Measurements from ENCODE around the gene COG4. TPM values are rescaled to one million over a fixed set of nuclear protein-coding genes. Genes with fewer than 3 reads are reported as not detected.
A peak's percentile ranks its signal among the peaks of the same experiment; 100 is the strongest.

COG4 gene
- total and polyA plus RNA-seq, 2 experiments from 2014 or later: 28.8 to 38.1 TPM

- Histone ChIP-seq H3K9me2 (ENCODE audit: insufficient read depth) (no peaks in the 10 kb centered on the region), H3K79me2 (replicated peaks; ENCODE audit: insufficient read depth) (peaks cover 67% of the 10 kb centered on the region), H3K4me3 (peak within 1 kb of the TSS; percentile 85), H2AFZ (peak within 1 kb of the TSS; percentile 14; the same call in 1 of the 2 replicates), H3F3A (replicated peaks; ENCODE audit: low read depth) (peaks cover 19% of the 10 kb centered on the region), H3K4me2 (peak within 1 kb of the TSS; percentile 94), H4K20me1 (replicated peaks; ENCODE audit: insufficient read depth) (peaks cover 34% of the 10 kb centered on the region), H3K27me3 (ENCODE audit: insufficient read depth) (no peaks in the 10 kb centered on the region), H3K36me3 (ENCODE audit: insufficient read depth) (peaks cover 21% of the 10 kb centered on the region), H3K27ac (ENCODE audit: low read depth) (peak within 1 kb of the TSS; percentile 86), H3K4me1 (ENCODE audit: insufficient read depth) (peaks cover 19% of the 10 kb centered on the region)
- TF ChIP-seq ZNF331 (CRISPR knock-in tag; IDR thresholded peaks at IDR 0.05; ENCODE audit: low read depth) (no peak), EZH2phosphoT487 (IDR thresholded peaks at IDR 0.05; ENCODE audit: unreplicated experiment) (no peak), POLR2AphosphoS5 (IDR thresholded peaks at IDR 0.05; ENCODE audit: low read depth) (peak; percentile 88), CREB1 (CRISPR knock-in tag; IDR thresholded peaks at IDR 0.05; ENCODE audit: low read depth) (no peak)
- Mint-ChIP-seq H3K27ac (peak within 1 kb of the TSS; percentile 99), H3K4me3 (peak within 1 kb of the TSS; percentile 99), H3K36me3 (ENCODE audit: low read depth) (peaks cover 52% of the 10 kb centered on the region), H3K9me3 (no peaks in the 10 kb centered on the region; the same call in 1 of the 3 replicates), H3K27me3 (ENCODE audit: insufficient read depth, low read depth, poor library complexity) (peaks cover 18% of the 10 kb centered on the region), H3K4me1 (peaks cover 32% of the 10 kb centered on the region)
- peak; percentile 72 for ATAC-seq
- DNase-seq (ENCODE audit: low spot score): peak; percentile 70
Observed at GRCh38 chr16:70523743-70524398, 517 bp upstream of the COG4 start, which contains the start of gene SF3B3. SF3B3 (plus strand) TSS chr16:70523816; CDS start chr16:70526657, 2,841 bp downstream.

GRCh38 chr16:70522216-70523075, 908 bp downstream of the COG4 start:
- no peak for ATAC-seq
- Histone ChIP-seq H3K79me2 (replicated peaks; ENCODE audit: insufficient read depth) (peaks cover 53% of the 10 kb centered on the region), H3K4me2 (peak overlapping the region; percentile 94), H3F3A (replicated peaks; ENCODE audit: low read depth) (peaks cover 11% of the 10 kb centered on the region), H2AFZ (peak overlapping the region; percentile 14; the same call in 1 of the 2 replicates), H3K4me1 (ENCODE audit: insufficient read depth) (peaks cover 19% of the 10 kb centered on the region), H3K4me3 (peak overlapping the region; percentile 85), H3K27me3 (ENCODE audit: insufficient read depth) (no peaks in the 10 kb centered on the region), H4K20me1 (replicated peaks; ENCODE audit: insufficient read depth) (peaks cover 24% of the 10 kb centered on the region), H3K36me3 (ENCODE audit: insufficient read depth) (peaks cover 16% of the 10 kb centered on the region; the same call in 1 of the 2 replicates), H3K9me2 (ENCODE audit: insufficient read depth) (no peaks in the 10 kb centered on the region), H3K27ac (ENCODE audit: low read depth) (peak overlapping the region; percentile 86; the same call in 1 of the 2 replicates)
- Mint-ChIP-seq H3K9me3 (no peaks in the 10 kb centered on the region; the same call in 1 of the 3 replicates), H3K27ac (peak overlapping the region; percentile 99; the same call in 1 of the 2 replicates), H3K4me3 (peak overlapping the region; percentile 99), H3K4me1 (peaks cover 26% of the 10 kb centered on the region), H3K36me3 (ENCODE audit: low read depth) (peaks cover 40% of the 10 kb centered on the region), H3K27me3 (ENCODE audit: insufficient read depth, low read depth, poor library complexity) (peaks cover 15% of the 10 kb centered on the region)
- DNase-seq (ENCODE audit: low spot score): no peak
- TF ChIP-seq ZNF462 (CRISPR knock-in tag; IDR thresholded peaks at IDR 0.05) (no peak), EZH2 (IDR thresholded peaks at IDR 0.05; ENCODE audit: low read depth, unreplicated experiment) (no peak), REST (IDR thresholded peaks at IDR 0.05; ENCODE audit: unreplicated experiment) (no peak), ZNF331 (CRISPR knock-in tag; IDR thresholded peaks at IDR 0.05; ENCODE audit: low read depth) (no peak), ZNF114 (CRISPR knock-in tag; IDR thresholded peaks at IDR 0.05) (no peak), NANOG (IDR thresholded peaks at IDR 0.05; ENCODE audit: borderline replicate concordance) (no peak), EZH2phosphoT487 (IDR thresholded peaks at IDR 0.05; ENCODE audit: unreplicated experiment) (no peak)
